DMS153 treated with DMSO at 0.1 percent for 48 hours (cell line): ENCODE results near the gene ATP9A.
A peak's percentile ranks its signal among the peaks of the same experiment; 100 is the strongest.

Source experiments
- DNase-seq: peaks from one replicate; lab custom pipeline; 2025; ENCODE audit not compliant: unreplicated experiment; lab: John Stamatoyannopoulos, UW

The ATP9A gene

GRCh38 chr20:51608061-51608460, 160.1 kb downstream of the ATP9A start:
- DNase-seq = no peak

GRCh38 chr20:51607170-51607569, 161.0 kb downstream of the ATP9A start:
- DNase-seq = no peak

GRCh38 chr20:51604851-51605250, 163.3 kb downstream of the ATP9A start:
- no peak for DNase-seq

GRCh38 chr20:51602131-51602530, 166.1 kb downstream of the ATP9A start:
- no peak for DNase-seq

GRCh38 chr20:51600950-51601349, 167.2 kb downstream of the ATP9A start:
- DNase-seq = no peak

- DNase-seq = no peak
Measured at GRCh38 chr20:51600016-51600420, 168.2 kb downstream of the ATP9A start.

- DNase-seq = no peak
Measured at GRCh38 chr20:51598556-51598955, 169.6 kb downstream of the ATP9A start.

- no peak for DNase-seq
Measured at GRCh38 chr20:51597389-51598231, 170.6 kb downstream of the ATP9A start.

- DNase-seq = no peak
Measured at GRCh38 chr20:51596668-51597388, 171.4 kb downstream of the ATP9A start.

GRCh38 chr20:51595744-51596143, 172.4 kb downstream of the ATP9A start:
- no peak for DNase-seq

GRCh38 chr20:51595058-51595532, 173.1 kb downstream of the ATP9A start:
- peak; percentile 86 for DNase-seq

GRCh38 chr20:51594236-51595057, 173.7 kb downstream of the ATP9A start:
- no peak for DNase-seq

- no peak for DNase-seq
Measured at GRCh38 chr20:51593584-51593983, 174.6 kb downstream of the ATP9A start.

GRCh38 chr20:51592564-51592963, 175.6 kb downstream of the ATP9A start:
- no peak for DNase-seq

- DNase-seq = no peak
Measured at GRCh38 chr20:51591871-51592270, 176.3 kb downstream of the ATP9A start.

GRCh38 chr20:51588762-51589161, 179.4 kb downstream of the ATP9A start:
- DNase-seq = no peak

- no peak for DNase-seq
Measured at GRCh38 chr20:51587145-51587544, 181.0 kb downstream of the ATP9A start.

- no peak for DNase-seq
Measured at GRCh38 chr20:51586005-51586440, 182.2 kb downstream of the ATP9A start.

- no peak for DNase-seq
Measured at GRCh38 chr20:51585148-51585547, 183.0 kb downstream of the ATP9A start.

GRCh38 chr20:51584737-51585136, 183.5 kb downstream of the ATP9A start:
- DNase-seq = no peak

- no peak for DNase-seq
Measured at GRCh38 chr20:51584116-51584515, 184.1 kb downstream of the ATP9A start.
